HL-60 (cell line): ENCODE results near the gene MEFV.

Experiments used
- DNase-seq, 2 experiments: peaks; one replicate each; pipeline ENCODE4 v3.0.0-alpha.2; 2010 to 2020; ENCODE audit warnings: low read depth in 1 of 2, low spot score in 1 of 2
- H3K27ac ChIP-seq: fragments of 250-450 bp; sonication (Bioruptor Pico); replicated peaks from 2 replicates; pipeline ENCODE4 v1.5.1; 2020; ENCODE audit warnings: mild to moderate bottlenecking, moderate library complexity
- H3K27me3 ChIP-seq: fragments of 250-450 bp; sonication (Bioruptor Pico); 2 replicates; pipeline ENCODE4 v1.5.1; 2021; ENCODE audit warnings: mild to moderate bottlenecking, moderate library complexity; ENCODE audit not compliant: insufficient read depth, poor library complexity, severe bottlenecking
- H3K4me3 ChIP-seq: replicated peaks from 2 replicates; pipeline ENCODE4 v1.5.1; 2011; ENCODE audit warnings: mild to moderate bottlenecking, control low read depth, low read length; ENCODE audit not compliant: insufficient read depth
- GABPA ChIP-seq: IDR thresholded peaks from 2 replicates; pipeline ENCODE4 v1.6.1; 2012; ENCODE audit warnings: low read depth
- POLR2AphosphoS5 ChIP-seq: IDR thresholded peaks from 2 replicates; pipeline ENCODE4 v1.6.1; 2012; ENCODE audit warnings: low read depth
- REST ChIP-seq: IDR thresholded peaks from 2 replicates; pipeline ENCODE4 v1.6.1; 2012; ENCODE audit warnings: low read depth; ENCODE audit not compliant: insufficient replicate concordance
- SPI1 ChIP-seq: IDR thresholded peaks from 2 replicates; pipeline ENCODE4 v1.6.1; 2012; ENCODE audit warnings: low read depth, mild to moderate bottlenecking, borderline replicate concordance
- TF ChIP-seq, protein P1 (sequence below): IDR thresholded peaks from one replicate; pipeline ENCODE4 v1.5.1; 2011; ENCODE audit warnings: low read length, control low read depth, inconsistent platforms; ENCODE audit not compliant: insufficient read depth

Gene MEFV

DNA sequence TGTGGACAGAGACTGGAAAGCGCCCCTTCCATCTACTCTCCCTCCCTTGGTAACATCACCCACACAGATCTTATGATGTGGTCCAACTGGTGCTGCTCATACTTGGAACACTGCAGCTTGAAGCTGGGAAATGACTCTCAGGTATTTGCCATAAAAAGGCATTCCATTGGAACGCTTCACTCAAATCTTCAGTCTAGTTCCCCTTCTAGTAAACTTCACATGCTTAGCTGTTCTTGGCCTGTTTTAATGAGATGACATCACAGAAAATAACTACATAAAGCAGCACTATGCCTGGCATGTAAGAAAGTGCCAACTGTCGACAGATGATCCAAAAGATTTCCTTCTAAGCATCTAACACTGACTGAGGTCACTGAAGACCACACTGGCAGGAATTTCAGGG, 36.2 kb upstream of the MEFV start:
- DNase-seq = no peak
- Histone ChIP-seq H3K27me3 (no peaks in the 10 kb centered on the region), H3K4me3 (no peak overlapping the region), H3K27ac (no peak overlapping the region)
- TF ChIP-seq REST (no peak), SPI1 (no peak), POLR2AphosphoS5 (no peak), GABPA (no peak)
- TF ChIP-seq, protein P1, sequence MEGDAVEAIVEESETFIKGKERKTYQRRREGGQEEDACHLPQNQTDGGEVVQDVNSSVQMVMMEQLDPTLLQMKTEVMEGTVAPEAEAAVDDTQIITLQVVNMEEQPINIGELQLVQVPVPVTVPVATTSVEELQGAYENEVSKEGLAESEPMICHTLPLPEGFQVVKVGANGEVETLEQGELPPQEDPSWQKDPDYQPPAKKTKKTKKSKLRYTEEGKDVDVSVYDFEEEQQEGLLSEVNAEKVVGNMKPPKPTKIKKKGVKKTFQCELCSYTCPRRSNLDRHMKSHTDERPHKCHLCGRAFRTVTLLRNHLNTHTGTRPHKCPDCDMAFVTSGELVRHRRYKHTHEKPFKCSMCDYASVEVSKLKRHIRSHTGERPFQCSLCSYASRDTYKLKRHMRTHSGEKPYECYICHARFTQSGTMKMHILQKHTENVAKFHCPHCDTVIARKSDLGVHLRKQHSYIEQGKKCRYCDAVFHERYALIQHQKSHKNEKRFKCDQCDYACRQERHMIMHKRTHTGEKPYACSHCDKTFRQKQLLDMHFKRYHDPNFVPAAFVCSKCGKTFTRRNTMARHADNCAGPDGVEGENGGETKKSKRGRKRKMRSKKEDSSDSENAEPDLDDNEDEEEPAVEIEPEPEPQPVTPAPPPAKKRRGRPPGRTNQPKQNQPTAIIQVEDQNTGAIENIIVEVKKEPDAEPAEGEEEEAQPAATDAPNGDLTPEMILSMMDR = no peak

GRCh38 chr16:3289998-3290673, 33.7 kb upstream of the MEFV start:
- DNase-seq = no peak
- Histone ChIP-seq H3K27ac (no peak overlapping the region), H3K4me3 (no peak overlapping the region), H3K27me3 (no peaks in the 10 kb centered on the region)
- no peak for TF ChIP-seq REST
- TF ChIP-seq, protein P1 = no peak
- no peak for TF ChIP-seq SPI1
- no peak for TF ChIP-seq GABPA
- no peak for TF ChIP-seq POLR2AphosphoS5

- Histone ChIP-seq H3K27me3 (no peaks in the 10 kb centered on the region), H3K4me3 (peak overlapping the region; percentile 98), H3K27ac (no peak overlapping the region)
- TF ChIP-seq, protein P1 = no peak
- TF ChIP-seq SPI1 (no peak), POLR2AphosphoS5 (no peak), REST (no peak), GABPA (no peak)
- DNase-seq = no peak
These were observed 28.7 kb upstream of the MEFV start for GRCh38 chr16:3285131-3285530.
